Lung (tissue), 10 donors: ENCODE results near the gene FAM153A. TPM values are rescaled to one million over a fixed set of nuclear protein-coding genes. Genes with fewer than 3 reads are reported as not detected.
"Not testable (repeated sequence)": the region's sequence is repeated elsewhere in the genome, so short reads cannot be mapped to it uniquely, and the experiment has no call there.

Experiments
- ATAC-seq: fragments of 200-7000 bp; cut with Tn5 transposase; one replicate; pipeline ENCODE4 v1.9.1; 2020; ENCODE audit warnings: moderate number of reproducible peaks; ENCODE audit not compliant: insufficient read depth, low FRiP score
- DNase-seq, 3 donors: peaks; one replicate each; pipeline ENCODE4 v3.0.0-alpha.2; 2013 to 2017
- H3K27ac ChIP-seq, 2 donors: one replicate each; pipeline ENCODE4 v1.5.1; 2013; ENCODE audit warnings: mild to moderate bottlenecking in 2 of 2, moderate library complexity in 2 of 2, control low read depth in 1 of 2, inconsistent platforms in 1 of 2, low read depth in 1 of 2, low read length in 1 of 2
- H3K27me3 ChIP-seq, 3 donors: one replicate each; pipeline ENCODE4 v1.5.1; 2013; ENCODE audit warnings: low read length in 2 of 3; ENCODE audit not compliant: control insufficient read depth in 3 of 3, insufficient read depth in 3 of 3
- H3K36me3 ChIP-seq, 4 donors: one replicate each; pipeline ENCODE4 v1.5.1; 2013; ENCODE audit warnings: low read length in 4 of 4, mild to moderate bottlenecking in 1 of 4, moderate library complexity in 1 of 4; ENCODE audit not compliant: control insufficient read depth in 4 of 4, insufficient read depth in 4 of 4
- H3K4me1 ChIP-seq, 5 donors: one replicate each; pipeline ENCODE4 v1.5.1; 2013; ENCODE audit warnings: low read length in 5 of 5, mild to moderate bottlenecking in 2 of 5, moderate library complexity in 1 of 5; ENCODE audit not compliant: control insufficient read depth in 5 of 5, insufficient read depth in 5 of 5
- H3K4me3 ChIP-seq: one replicate; pipeline ENCODE4 v1.5.1; 2013; ENCODE audit warnings: mild to moderate bottlenecking, control low read depth, moderate library complexity
- H3K9ac ChIP-seq, 2 donors: one replicate each; pipeline ENCODE4 v1.5.1; 2013; ENCODE audit warnings: low read length in 2 of 2, control low read depth in 1 of 2; ENCODE audit not compliant: insufficient read depth in 1 of 2
- H3K9me3 ChIP-seq, 4 donors: one replicate each; pipeline ENCODE4 v1.5.1; 2013; ENCODE audit warnings: low read length in 3 of 4, mild to moderate bottlenecking in 1 of 4, moderate library complexity in 1 of 4; ENCODE audit not compliant: control insufficient read depth in 4 of 4, insufficient read depth in 3 of 4
- WGBS, 2 donors: extraction: QIAGEN DNeasy Blood & Tissue Kit; methylation state at CpG; one replicate each; pipeline ENCODE4 v1.1.7; 2013; 5-methylcytosine and 5-hydroxymethylcytosine counted together
- polyA plus RNA-seq, 2 donors: library from polyadenylated mRNA; stranded (reverse); fragments of 200-250 nt; gene quantifications; one replicate each; pipeline ENCODE4 v1.2.1, GENCODE V29; 2013
- total RNA-seq, 2 donors: library from RNA; depleted of rRNA in 1 of 2; stranded (reverse); fragments of >200 nt in 1 of 2; gene quantifications; one replicate each; pipeline ENCODE4 v1.2.1, GENCODE V29; 2014 to 2021
- donor health status: Bipolar disorder and iron deficiency.
- donor health status: healthy.
- donor health status: DM: yes; HTN: yes; CAD: no.

FAM153A gene
- total and polyA plus RNA-seq, 4 donors: 2.2 to 14.4 (median 3.5) TPM; not detected in 1

DNA sequence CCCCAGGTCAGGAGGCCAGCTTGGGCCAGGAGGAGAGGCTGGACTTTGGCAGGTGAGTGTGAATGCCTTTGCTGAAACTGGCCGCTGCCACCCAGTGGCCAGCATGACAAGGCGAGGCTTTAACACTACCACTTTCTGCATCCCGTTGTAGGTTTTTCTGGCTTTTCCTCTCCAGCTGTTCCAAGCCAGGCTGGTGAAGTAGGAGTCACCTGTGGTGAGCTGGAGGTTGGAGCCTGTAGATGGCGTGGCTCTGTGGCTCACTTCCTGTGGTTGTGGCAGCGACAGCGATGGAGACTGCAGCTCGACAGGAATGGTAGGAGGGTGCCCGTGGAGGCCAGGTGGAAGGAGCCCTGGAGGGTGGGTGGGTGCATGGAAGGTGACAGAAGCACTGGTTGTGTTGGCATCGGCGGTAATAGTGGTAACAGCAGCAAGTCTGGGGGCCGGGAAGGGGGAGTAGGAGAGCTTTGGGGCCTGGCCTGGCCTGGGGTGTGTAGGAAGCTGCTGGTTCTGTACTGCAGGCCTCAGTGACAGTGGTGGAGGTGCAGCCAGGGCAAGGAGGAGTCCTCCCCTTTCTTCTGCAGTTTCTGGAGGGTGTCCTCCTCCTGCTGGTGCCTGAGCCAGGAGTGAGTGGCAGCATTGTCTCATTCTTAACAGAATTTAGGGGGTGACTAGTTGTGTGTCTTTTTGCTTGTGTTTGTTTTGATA is 26.7 kb upstream of the FAM153A start:
- not testable (repeated sequence) for H3K9me3 ChIP-seq, H3K36me3 ChIP-seq, H3K4me1 ChIP-seq, H3K4me3 ChIP-seq, DNase-seq, H3K27me3 ChIP-seq, H3K27ac ChIP-seq, ATAC-seq, H3K9ac ChIP-seq
- WGBS, 2 donors: 65 to 73% methylated on average over 5 of the region's 11 CpGs

DNA sequence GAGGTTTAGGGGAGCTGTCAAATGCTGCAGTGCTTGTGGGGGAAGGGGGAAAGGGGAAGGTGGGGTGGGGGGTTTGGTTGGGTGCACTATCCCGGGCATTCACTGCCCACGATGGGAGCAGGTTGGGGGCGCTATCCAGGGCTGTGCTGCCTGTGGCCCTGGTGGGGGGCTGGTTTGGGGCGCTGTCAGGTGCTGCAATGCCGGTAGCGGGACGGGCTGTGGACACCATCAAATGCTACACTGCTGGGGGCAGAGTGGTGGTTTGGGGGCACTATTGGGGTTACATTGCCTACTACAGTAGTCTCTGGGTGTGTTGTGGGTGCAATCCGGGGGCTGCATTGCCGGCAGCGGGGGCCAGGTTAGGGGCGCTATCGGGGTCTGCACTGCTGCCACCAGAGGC is 25.7 kb upstream of the FAM153A start:
- H3K9me3 ChIP-seq, DNase-seq, H3K36me3 ChIP-seq, H3K4me1 ChIP-seq, ATAC-seq, H3K27me3 ChIP-seq, H3K9ac ChIP-seq, H3K27ac ChIP-seq, H3K4me3 ChIP-seq: not testable (repeated sequence)
- WGBS, 2 donors: 86 to 88% methylated on average over 4 to 5 of the region's 12 CpGs

DNA sequence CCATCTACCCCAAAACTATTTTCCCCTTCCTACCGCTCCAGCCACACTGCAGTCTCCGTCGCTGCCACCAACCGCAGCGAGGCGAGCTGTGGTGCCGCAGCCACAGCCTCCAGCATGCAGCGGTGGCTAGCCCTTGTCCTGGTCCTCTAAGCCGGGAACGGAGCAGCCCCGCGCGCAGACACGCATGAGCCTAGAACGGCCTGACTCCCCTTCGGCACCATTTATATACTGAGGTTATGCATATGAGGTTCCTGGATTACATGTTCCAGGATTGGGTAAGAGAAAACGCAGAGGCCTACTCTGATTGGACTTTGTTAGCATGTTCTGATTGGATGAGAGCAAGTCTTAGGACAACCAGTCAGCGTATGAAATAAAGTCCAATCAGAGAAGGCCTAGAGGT is 24.6 kb upstream of the FAM153A start:
- DNase-seq, H3K4me1 ChIP-seq, ATAC-seq, H3K9ac ChIP-seq, H3K36me3 ChIP-seq, H3K9me3 ChIP-seq, H3K4me3 ChIP-seq, H3K27me3 ChIP-seq, H3K27ac ChIP-seq: not testable (repeated sequence)
- WGBS, 2 donors: 77 to 87% methylated on average over 10 to 11 of the region's 18 CpGs

DNA sequence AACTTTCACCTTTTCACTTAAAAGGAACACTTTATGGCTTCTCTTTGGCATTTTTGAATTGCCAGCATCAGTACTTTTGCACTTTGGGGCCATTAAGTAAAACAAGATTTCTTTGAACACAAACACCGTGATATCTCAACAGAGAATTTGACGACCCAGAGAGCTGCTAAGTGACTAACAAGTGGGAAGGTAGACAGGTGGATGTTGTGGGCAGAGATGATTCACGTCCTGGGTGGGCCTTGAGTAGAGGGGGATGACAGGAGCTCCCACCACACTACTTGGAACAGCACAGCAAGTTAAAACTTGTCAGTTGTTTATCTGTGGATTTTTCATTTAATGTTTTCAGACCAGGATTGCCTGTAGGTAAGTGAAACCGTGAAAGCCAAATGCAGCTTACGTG is 18.7 kb upstream of the FAM153A start:
- H3K9ac ChIP-seq, ATAC-seq, H3K36me3 ChIP-seq, H3K4me1 ChIP-seq, H3K9me3 ChIP-seq, H3K27ac ChIP-seq, DNase-seq, H3K4me3 ChIP-seq, H3K27me3 ChIP-seq: not testable (repeated sequence)
- 66 to 82% methylated on average over 3 to 5 of the region's 5 CpGs for WGBS, 2 donors

DNA sequence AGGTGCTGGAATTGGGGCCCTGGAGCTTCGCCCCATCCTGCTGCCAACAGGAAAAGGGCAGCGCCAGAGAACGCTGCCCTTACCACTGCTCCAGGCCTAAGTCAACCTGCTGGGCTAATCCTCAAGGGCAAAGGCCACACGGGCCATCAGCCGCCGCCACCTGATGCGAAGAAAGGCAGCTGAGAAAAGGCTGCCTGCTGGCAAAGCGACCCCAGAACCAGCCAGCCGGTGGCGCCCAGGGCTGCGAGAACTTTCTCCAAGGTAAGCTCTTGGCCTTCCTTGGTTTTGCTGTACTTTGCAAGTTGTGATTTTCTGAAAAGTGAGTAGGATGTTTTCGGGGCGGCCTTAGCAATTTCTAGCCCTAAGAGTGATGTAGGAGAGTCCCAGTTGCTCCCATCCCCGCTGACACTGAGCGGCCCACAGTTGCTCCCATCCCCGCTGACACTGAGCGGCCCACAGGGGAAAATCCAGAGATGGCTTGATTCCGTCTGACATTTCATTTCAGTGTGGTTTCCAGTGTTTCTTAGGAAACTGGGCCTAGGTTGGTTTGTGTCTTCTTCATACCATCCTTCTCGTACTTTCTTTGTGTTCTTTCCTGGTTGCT is 15.6 kb upstream of the FAM153A start:
- not testable (repeated sequence) for H3K9me3 ChIP-seq, H3K4me3 ChIP-seq, ATAC-seq, H3K9ac ChIP-seq, H3K27me3 ChIP-seq, H3K36me3 ChIP-seq, H3K27ac ChIP-seq, H3K4me1 ChIP-seq
- WGBS, 2 donors: 89 to 94% methylated on average over 9 to 11 of the region's 19 CpGs
- peak in 1 of 3 donors; percentile 3 for DNase-seq

DNA sequence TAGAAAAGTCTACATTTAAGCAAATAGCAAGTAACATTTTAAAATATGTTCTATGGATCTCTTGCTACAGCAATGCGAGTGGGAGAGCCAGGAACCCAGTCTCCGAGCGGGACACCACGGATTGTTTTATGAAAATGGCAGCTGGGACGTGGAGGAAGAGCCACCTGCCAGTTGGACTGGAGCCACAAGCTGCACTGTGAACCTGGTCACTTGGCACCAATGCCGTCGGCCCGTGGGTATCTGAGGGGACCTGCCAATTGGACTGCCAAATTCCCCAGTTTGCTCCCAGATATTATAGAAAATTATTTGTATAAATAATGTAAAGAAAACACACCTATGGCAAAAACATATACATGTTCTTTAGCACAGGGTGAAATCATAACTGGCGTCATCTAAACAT is 10.6 kb upstream of the FAM153A start:
- not testable (repeated sequence) for ATAC-seq, DNase-seq, H3K9me3 ChIP-seq, H3K4me1 ChIP-seq, H3K27me3 ChIP-seq, H3K36me3 ChIP-seq, H3K9ac ChIP-seq, H3K27ac ChIP-seq, H3K4me3 ChIP-seq
- 78 to 91% methylated on average over 4 of the region's 9 CpGs for WGBS, 2 donors

DNA sequence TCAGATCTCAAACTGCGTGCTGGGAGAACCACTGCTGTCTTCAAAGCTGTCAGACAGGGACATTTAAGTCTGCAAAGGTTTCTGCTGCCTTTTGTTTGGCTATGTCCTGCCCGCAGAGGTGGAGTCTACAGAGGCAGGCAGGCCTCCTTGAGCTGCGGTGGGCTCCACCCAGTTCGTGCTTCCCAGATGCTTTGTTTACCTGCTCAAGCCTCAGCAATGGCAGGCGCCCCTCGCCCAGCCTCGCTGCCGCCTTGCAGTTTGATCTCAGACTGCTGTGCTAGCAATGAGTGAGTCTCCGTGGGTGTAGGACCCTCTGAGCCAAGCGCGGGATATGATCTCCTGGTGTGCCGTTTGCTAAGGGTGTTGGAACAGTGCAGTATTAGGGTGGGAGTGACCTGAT is 8.9 kb upstream of the FAM153A start:
- not testable (repeated sequence) for H3K27me3 ChIP-seq, H3K36me3 ChIP-seq, ATAC-seq, H3K27ac ChIP-seq, DNase-seq, H3K9ac ChIP-seq, H3K9me3 ChIP-seq, H3K4me1 ChIP-seq, H3K4me3 ChIP-seq
- WGBS, 2 donors: 74 to 93% methylated on average over 4 of the region's 12 CpGs

DNA sequence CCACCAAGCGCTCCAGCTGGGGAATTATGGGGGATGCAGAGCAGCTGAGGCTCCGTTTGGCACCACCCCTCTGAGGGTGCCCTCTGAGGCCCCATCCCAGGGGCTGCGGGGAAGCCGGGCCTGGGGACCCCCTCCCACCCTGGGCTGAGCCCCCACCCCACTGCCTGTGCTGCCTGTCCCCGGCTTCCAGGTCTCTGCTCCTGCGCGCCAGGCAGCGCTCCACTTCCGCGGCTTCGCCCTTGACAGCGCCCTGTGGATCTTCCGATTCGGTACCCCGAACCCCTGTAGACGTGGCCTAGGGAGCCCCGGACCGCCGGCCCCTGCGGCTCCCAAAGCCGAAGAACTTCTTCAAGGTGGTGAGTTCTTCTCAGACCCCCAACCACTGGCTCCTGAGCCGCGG is 530 bp downstream of the FAM153A start:
- not testable (repeated sequence) for DNase-seq, ATAC-seq

More for the DNA sequence above, 530 bp downstream of the FAM153A start:
- not testable (repeated sequence) for H3K27me3 ChIP-seq, H3K36me3 ChIP-seq, H3K27ac ChIP-seq, H3K9ac ChIP-seq, H3K4me1 ChIP-seq, H3K4me3 ChIP-seq, H3K9me3 ChIP-seq
- 28 to 39% methylated on average over 7 to 12 of the region's 23 CpGs for WGBS, 2 donors
